H1 (cell line): Measurements from ENCODE around the gene SRRM3. TPM values are rescaled to one million over a fixed set of nuclear protein-coding genes. Genes with fewer than 3 reads are reported as not detected.

Experiments used
- BACH1 ChIP-seq: IDR thresholded peaks from 2 replicates; pipeline ENCODE4 v1.6.1; 2012; ENCODE audit warnings: low read length, improper control_type of control experiment
- CBX5 ChIP-seq: fragments of 300-800, 300-1000 bp; sonication (generic); IDR thresholded peaks from 2 replicates; pipeline ENCODE4 v1.7.1; 2016; ENCODE audit warnings: antibody characterized with exemption, low read length, low read depth
- JUND ChIP-seq: IDR thresholded peaks from 2 replicates; pipeline ENCODE4 v1.6.1; 2011; ENCODE audit warnings: mild to moderate bottlenecking, improper control_type of control experiment, low read length
- KDM1A ChIP-seq: fragments of 200-600, 300-600 bp; sonication (generic); IDR thresholded peaks from 2 replicates; pipeline ENCODE4 v1.7.1; 2016; ENCODE audit warnings: mild to moderate bottlenecking, low read length, borderline replicate concordance
- MAFK ChIP-seq: IDR thresholded peaks from 2 replicates; pipeline ENCODE4 v1.6.1; 2012; ENCODE audit warnings: low read depth, mild to moderate bottlenecking, improper control_type of control experiment, low read length
- POLR2A ChIP-seq, 2 experiments: IDR thresholded peaks; 1 replicate in 1 of 2; 2 replicates in 1 of 2; pipeline ENCODE4 v1.6.1; 2011; ENCODE audit warnings: low read depth in 2 of 2, low read length in 2 of 2, mild to moderate bottlenecking in 2 of 2; ENCODE audit errors: control extremely low read depth in 1 of 2
- SAP30 ChIP-seq: fragments of 300-600 bp; sonication (generic); IDR thresholded peaks from 2 replicates; pipeline ENCODE4 v1.7.1; 2012; ENCODE audit warnings: low read length, moderate library complexity, mild to moderate bottlenecking, inconsistent platforms; ENCODE audit not compliant: insufficient read depth, insufficient replicate concordance
- TAF1 ChIP-seq: IDR thresholded peaks from 2 replicates; pipeline ENCODE4 v1.6.1; 2011; ENCODE audit warnings: mild to moderate bottlenecking, low read depth, low read length
- TCF12 ChIP-seq: IDR thresholded peaks from 2 replicates; pipeline ENCODE4 v1.6.1; 2011; ENCODE audit warnings: low read depth, mild to moderate bottlenecking, low read length
- polyA plus RNA-seq, 7 experiments: library from polyadenylated mRNA; depleted of rRNA in 3 of 7; stranded (reverse) in 5 of 7; unstranded in 2 of 7; fragments of >200 nt in 5 of 7; fragments of 200-250 nt in 2 of 7; gene quantifications; 1 replicate in 5 of 7; 2 replicates in 1 of 7; 4 replicates in 1 of 7; pipeline versions ENCODE4 v1.2.1 to v1.2.3, GENCODE V29; 2011 to 2013; ENCODE audit warnings: missing spikeins in 2 of 7, mixed read lengths in 2 of 7
- total RNA-seq: library from RNA; stranded (reverse); fragmentation: NEBNext Ultra II Directional; extraction: Animal tissue kit (Norgen Biotek cat#: 25700); gene quantifications from 2 replicates; pipeline ENCODE4 v1.2.1, GENCODE V29; 2021
- TF ChIP-seq, protein P1 (sequence below): fragments of 300-600 bp; sonication (generic); IDR thresholded peaks from 2 replicates; pipeline ENCODE4 v1.7.1; 2012; ENCODE audit warnings: low read length, moderate library complexity, mild to moderate bottlenecking, inconsistent platforms; ENCODE audit not compliant: insufficient replicate concordance

SRRM3 gene
- total and polyA plus RNA-seq, 2 of the 8 experiments (the other 6 are each of a cell fraction or from before 2014, with no cell fraction given): 10.4 to 17.4 TPM

DNA sequence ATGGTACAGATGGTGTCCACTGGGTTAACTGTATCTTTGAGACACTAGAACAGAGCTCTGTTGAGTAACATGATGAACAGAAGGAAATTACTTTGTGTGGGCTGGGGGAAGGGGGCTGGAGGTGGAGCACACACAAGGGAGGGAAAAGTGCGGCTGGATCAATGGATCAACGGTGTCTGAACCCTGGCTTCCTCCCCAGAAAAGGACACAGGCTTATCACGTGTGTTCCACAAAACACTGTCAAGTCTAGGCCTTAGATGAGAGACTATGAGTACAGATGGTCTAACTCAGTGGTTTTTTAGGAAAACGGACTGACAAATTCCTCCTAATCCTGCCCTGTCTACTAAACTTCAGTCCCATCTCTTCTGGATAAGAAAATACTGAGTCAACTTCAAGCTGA is 128.6 kb downstream of the SRRM3 start (continued):
- TF ChIP-seq, protein P1, sequence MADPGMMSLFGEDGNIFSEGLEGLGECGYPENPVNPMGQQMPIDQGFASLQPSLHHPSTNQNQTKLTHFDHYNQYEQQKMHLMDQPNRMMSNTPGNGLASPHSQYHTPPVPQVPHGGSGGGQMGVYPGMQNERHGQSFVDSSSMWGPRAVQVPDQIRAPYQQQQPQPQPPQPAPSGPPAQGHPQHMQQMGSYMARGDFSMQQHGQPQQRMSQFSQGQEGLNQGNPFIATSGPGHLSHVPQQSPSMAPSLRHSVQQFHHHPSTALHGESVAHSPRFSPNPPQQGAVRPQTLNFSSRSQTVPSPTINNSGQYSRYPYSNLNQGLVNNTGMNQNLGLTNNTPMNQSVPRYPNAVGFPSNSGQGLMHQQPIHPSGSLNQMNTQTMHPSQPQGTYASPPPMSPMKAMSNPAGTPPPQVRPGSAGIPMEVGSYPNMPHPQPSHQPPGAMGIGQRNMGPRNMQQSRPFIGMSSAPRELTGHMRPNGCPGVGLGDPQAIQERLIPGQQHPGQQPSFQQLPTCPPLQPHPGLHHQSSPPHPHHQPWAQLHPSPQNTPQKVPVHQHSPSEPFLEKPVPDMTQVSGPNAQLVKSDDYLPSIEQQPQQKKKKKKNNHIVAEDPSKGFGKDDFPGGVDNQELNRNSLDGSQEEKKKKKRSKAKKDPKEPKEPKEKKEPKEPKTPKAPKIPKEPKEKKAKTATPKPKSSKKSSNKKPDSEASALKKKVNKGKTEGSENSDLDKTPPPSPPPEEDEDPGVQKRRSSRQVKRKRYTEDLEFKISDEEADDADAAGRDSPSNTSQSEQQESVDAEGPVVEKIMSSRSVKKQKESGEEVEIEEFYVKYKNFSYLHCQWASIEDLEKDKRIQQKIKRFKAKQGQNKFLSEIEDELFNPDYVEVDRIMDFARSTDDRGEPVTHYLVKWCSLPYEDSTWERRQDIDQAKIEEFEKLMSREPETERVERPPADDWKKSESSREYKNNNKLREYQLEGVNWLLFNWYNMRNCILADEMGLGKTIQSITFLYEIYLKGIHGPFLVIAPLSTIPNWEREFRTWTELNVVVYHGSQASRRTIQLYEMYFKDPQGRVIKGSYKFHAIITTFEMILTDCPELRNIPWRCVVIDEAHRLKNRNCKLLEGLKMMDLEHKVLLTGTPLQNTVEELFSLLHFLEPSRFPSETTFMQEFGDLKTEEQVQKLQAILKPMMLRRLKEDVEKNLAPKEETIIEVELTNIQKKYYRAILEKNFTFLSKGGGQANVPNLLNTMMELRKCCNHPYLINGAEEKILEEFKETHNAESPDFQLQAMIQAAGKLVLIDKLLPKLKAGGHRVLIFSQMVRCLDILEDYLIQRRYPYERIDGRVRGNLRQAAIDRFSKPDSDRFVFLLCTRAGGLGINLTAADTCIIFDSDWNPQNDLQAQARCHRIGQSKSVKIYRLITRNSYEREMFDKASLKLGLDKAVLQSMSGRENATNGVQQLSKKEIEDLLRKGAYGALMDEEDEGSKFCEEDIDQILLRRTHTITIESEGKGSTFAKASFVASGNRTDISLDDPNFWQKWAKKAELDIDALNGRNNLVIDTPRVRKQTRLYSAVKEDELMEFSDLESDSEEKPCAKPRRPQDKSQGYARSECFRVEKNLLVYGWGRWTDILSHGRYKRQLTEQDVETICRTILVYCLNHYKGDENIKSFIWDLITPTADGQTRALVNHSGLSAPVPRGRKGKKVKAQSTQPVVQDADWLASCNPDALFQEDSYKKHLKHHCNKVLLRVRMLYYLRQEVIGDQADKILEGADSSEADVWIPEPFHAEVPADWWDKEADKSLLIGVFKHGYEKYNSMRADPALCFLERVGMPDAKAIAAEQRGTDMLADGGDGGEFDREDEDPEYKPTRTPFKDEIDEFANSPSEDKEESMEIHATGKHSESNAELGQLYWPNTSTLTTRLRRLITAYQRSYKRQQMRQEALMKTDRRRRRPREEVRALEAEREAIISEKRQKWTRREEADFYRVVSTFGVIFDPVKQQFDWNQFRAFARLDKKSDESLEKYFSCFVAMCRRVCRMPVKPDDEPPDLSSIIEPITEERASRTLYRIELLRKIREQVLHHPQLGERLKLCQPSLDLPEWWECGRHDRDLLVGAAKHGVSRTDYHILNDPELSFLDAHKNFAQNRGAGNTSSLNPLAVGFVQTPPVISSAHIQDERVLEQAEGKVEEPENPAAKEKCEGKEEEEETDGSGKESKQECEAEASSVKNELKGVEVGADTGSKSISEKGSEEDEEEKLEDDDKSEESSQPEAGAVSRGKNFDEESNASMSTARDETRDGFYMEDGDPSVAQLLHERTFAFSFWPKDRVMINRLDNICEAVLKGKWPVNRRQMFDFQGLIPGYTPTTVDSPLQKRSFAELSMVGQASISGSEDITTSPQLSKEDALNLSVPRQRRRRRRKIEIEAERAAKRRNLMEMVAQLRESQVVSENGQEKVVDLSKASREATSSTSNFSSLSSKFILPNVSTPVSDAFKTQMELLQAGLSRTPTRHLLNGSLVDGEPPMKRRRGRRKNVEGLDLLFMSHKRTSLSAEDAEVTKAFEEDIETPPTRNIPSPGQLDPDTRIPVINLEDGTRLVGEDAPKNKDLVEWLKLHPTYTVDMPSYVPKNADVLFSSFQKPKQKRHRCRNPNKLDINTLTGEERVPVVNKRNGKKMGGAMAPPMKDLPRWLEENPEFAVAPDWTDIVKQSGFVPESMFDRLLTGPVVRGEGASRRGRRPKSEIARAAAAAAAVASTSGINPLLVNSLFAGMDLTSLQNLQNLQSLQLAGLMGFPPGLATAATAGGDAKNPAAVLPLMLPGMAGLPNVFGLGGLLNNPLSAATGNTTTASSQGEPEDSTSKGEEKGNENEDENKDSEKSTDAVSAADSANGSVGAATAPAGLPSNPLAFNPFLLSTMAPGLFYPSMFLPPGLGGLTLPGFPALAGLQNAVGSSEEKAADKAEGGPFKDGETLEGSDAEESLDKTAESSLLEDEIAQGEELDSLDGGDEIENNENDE: no peak
- no peak for TF ChIP-seq TCF12
- no peak for TF ChIP-seq BACH1
- no peak for TF ChIP-seq JUND
- no peak for TF ChIP-seq TAF1
- no peak for TF ChIP-seq SAP30
- peak in 1 of 2 experiments; percentile 8; a peak in 1 of 3 replicates for TF ChIP-seq POLR2A (IDR thresholded peaks at IDR 0.05; ENCODE audit: control extremely low read depth in 1 of 2, low read depth in 2 of 2, low read length in 2 of 2)
- no peak for TF ChIP-seq KDM1A
- TF ChIP-seq MAFK: no peak
- TF ChIP-seq CBX5: no peak
- TF ChIP-seq, all 59 proteins: peak for 2
